Measurements from ENCODE around the gene SPG7.
A peak's percentile ranks its signal among the peaks of the same experiment; 100 is the strongest.

SPG7 gene

GRCh38 chr16:89517128-89517527, 8.9 kb downstream of the SPG7 start:
- no peak for DNase-seq (ENCODE audit: low spot score)

- no peak for DNase-seq (ENCODE audit: low spot score)
These were observed 11.7 kb downstream of the SPG7 start for GRCh38 chr16:89519881-89520280.

- DNase-seq (ENCODE audit: low spot score): no peak
These were observed 14.1 kb downstream of the SPG7 start for GRCh38 chr16:89522287-89522686.

GRCh38 chr16:89523680-89524344, 15.6 kb downstream of the SPG7 start:
- DNase-seq (ENCODE audit: low spot score): no peak

- DNase-seq (ENCODE audit: low spot score): no peak
These were observed 17.1 kb downstream of the SPG7 start for GRCh38 chr16:89525146-89525913.

- no peak for DNase-seq (ENCODE audit: low spot score)
These were observed 20.9 kb downstream of the SPG7 start for GRCh38 chr16:89529097-89529496.

GRCh38 chr16:89530401-89531381, 22.5 kb downstream of the SPG7 start:
- no peak for DNase-seq (ENCODE audit: low spot score)

GRCh38 chr16:89531821-89532526, 23.8 kb downstream of the SPG7 start:
- DNase-seq (ENCODE audit: low spot score): no peak

- DNase-seq (ENCODE audit: low spot score): peak; percentile 52
These were observed 26.1 kb downstream of the SPG7 start for GRCh38 chr16:89534252-89534756.

GRCh38 chr16:89536371-89536770, 28.2 kb downstream of the SPG7 start:
- no peak for DNase-seq (ENCODE audit: low spot score)

- DNase-seq (ENCODE audit: low spot score): no peak
These were observed 28.8 kb downstream of the SPG7 start for GRCh38 chr16:89536886-89537548.

GRCh38 chr16:89537549-89537925, 29.3 kb downstream of the SPG7 start:
- no peak for DNase-seq (ENCODE audit: low spot score)

- DNase-seq (ENCODE audit: low spot score): no peak
These were observed 30.1 kb downstream of the SPG7 start for GRCh38 chr16:89538286-89538685.

- no peak for DNase-seq (ENCODE audit: low spot score)
These were observed 32.4 kb downstream of the SPG7 start for GRCh38 chr16:89540557-89540956.

- DNase-seq (ENCODE audit: low spot score): no peak
These were observed 33.6 kb downstream of the SPG7 start for GRCh38 chr16:89541792-89542191.

GRCh38 chr16:89544113-89544512, 35.9 kb downstream of the SPG7 start:
- no peak for DNase-seq (ENCODE audit: low spot score)

- no peak for DNase-seq (ENCODE audit: low spot score)
These were observed 36.5 kb downstream of the SPG7 start for GRCh38 chr16:89544713-89545043.

GRCh38 chr16:89545044-89545830, 37.0 kb downstream of the SPG7 start:
- DNase-seq (ENCODE audit: low spot score): no peak

GRCh38 chr16:89545831-89546574, 37.8 kb downstream of the SPG7 start:
- no peak for DNase-seq (ENCODE audit: low spot score)

GRCh38 chr16:89546781-89547180, 38.6 kb downstream of the SPG7 start:
- no peak for DNase-seq (ENCODE audit: low spot score)
